Left ventricle myocardium superior (tissue), 1 donor: ENCODE data around the gene DHDDS. TPM values are rescaled to one million over a fixed set of nuclear protein-coding genes. Genes with fewer than 3 reads are reported as not detected.
A peak's percentile ranks its signal among the peaks of the same experiment; 100 is the strongest.
"Not testable (repeated sequence)": the region's sequence is repeated elsewhere in the genome, so short reads cannot be mapped to it uniquely, and the experiment has no call there.

ENCODE experiments used
- ATAC-seq: fragments of 200-7000 bp; cut with Tn5 transposase; one replicate; pipeline ENCODE4 v1.9.1; 2020; ENCODE audit warnings: mild to moderate bottlenecking, moderate library complexity
- DNase-seq: peaks from one replicate; pipeline ENCODE4 v3.0.0-alpha.2; 2020
- intact Hi-C: fragments of 100-400 bp; cut with micrococcal nuclease; formaldehyde crosslinking; loops from one replicate; pipeline ENCODE4 v1.11.0; 2022
- long read RNA-seq: library from polyadenylated mRNA; unstranded; transcript quantifications from one replicate; pipeline ENCODE4 v2.0.0, GENCODE V29; 2021
- total RNA-seq: library from RNA; stranded (reverse); fragmentation: NEBNext Ultra II Directional; extraction: Animal tissue kit (Norgen Biotek cat#: 25700); gene quantifications from one replicate; pipeline ENCODE4 v1.2.1, GENCODE V29; 2021
- donor health status: DM: no; HTN: yes; CAD: no; lungs with severe emphysema.

The DHDDS gene, protein sequence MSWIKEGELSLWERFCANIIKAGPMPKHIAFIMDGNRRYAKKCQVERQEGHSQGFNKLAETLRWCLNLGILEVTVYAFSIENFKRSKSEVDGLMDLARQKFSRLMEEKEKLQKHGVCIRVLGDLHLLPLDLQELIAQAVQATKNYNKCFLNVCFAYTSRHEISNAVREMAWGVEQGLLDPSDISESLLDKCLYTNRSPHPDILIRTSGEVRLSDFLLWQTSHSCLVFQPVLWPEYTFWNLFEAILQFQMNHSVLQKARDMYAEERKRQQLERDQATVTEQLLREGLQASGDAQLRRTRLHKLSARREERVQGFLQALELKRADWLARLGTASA
- total RNA-seq = 29.3 TPM
- long read RNA-seq, partial matches to known transcripts = 1 of 10 reads
- long read RNA-seq, other reads (novel, unspliced or antisense) = 8 of 10 reads

DNA sequence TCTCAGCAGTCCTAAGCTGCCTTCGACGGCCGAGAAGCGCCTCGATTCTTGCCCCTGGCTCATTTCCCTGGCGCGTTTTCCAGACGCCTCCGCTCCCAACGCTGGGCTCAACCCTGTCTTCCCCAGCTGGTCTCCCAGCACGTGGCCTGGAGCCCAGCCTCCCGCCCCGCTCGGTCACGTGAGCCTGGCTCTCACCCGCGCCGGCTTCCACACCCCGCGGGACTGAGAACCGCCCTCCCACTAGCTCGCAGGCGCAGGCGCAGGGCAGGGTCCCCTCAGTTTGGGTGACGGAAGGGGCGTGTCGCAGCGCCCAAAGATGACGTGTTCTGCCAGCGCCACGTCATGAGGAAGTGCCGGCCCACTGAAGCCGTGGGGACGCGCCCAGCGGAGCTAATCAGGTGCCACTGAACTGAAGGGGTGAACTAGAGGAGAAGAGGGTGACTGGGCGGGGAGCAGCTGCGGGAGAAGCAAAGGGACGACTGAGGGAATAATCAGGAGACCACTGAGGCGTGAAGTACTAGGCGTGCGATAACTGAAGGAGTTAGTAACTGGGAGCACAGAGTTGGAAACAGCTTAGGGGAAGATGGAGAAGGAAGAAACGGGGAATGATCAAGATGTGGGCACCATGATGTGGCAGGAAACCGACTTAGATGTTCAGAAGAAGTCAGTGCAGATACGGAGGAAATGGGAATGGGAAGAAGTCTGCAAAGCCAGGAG, at the start of gene DHDDS:
Gene DHDDS (plus strand): TSS at position 343 of the 717 bp plus-strand sequence. CDS start 625 bp downstream, outside the sequence.
- peak; percentile 99 for ATAC-seq
- intact Hi-C loops = no loop called here
- DNase-seq = peak; percentile 99

DNA sequence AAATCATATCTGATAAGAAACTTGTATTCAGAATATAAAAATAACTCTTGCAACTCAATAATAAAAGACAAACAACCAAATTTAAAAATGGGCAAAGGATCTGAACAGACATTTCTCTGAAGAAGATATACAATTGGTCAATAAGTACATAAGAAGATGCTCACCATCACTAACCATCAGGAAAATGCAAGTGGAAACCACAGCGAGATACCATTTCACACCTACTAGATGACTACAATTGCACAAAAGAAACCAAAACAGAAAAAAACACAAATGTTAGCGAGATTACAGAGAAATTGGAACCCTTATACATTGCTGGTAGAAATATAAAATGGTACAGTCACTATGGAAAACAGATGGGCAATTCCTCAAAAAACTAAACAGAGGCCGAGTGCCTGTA, 48.0 kb upstream of the DHDDS start:
- intact Hi-C loops = no loop called here
- ATAC-seq = no peak
- DNase-seq = no peak

DNA sequence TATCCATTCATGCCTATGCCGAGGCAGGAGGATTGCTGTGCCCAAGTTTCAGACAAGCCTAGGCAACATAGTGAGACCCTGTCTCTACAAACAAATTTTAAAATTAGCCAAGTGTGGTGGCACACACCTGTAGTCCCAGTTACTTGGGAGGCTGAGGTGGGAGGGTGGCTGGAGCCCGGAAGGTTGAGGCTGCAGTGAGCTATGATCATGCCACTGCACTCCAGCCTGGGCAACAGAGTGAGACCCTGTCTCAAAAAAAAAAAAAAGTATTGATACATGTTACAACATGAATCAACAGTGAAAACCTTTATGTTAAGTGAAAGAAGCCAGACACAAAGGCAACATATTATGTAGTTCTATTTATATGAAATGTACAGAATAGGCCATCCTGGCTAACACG, 47.1 kb upstream of the DHDDS start:
- ATAC-seq, DNase-seq, intact Hi-C loops: not testable (repeated sequence)

DNA sequence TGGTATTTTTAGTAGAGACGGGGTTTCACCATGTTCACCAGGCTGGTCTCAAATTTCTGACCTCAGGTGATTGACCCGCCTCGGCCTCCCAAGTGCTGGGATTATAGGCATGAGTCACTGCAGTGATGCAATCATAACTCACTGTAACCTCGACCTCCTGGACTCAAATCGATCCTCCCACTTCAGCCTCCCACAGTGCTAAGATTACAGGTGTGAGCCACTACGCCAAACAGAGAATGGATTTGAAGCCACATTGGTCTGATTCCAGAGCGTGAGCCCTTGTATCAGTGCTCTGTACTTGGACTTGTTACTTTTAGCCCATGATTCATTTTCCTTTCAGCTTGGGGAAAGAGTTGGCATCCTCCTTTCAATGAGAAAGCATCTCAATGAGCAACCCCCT, 44.7 kb upstream of the DHDDS start:
- DNase-seq (no peak), ATAC-seq (no peak)
- intact Hi-C loops = no loop called here

DNA sequence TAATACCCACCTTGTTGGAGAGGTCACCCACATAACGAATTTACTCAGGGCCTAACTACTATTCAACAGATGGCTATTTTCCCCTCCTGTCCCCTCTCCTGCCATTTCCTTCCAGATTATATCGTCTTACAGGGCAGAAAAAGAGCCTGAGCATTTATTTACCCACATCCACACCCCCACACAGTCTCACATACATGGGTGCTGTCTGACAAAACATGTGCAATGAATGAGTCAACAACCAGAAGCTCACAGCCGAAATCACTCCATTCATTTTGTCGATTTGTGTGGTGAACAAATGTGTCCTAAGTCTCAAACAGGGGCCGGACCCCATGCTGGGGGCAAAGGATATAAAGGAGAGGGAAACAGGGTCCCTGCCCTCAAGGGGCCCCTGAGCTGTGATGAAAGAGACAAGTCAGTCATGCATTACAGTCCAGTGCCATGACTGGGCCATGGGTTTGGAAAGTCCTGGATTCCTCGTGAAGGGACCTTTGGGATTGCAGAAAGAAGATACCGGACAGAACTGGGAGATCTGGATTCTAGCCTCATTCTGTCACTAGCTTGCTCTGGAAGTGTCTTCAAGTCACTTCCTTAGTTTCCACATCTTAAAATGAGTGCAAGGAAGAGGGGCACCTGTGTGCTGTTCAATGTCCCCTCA, 43.2 kb upstream of the DHDDS start:
- intact Hi-C loops = no loop called here

DNA sequence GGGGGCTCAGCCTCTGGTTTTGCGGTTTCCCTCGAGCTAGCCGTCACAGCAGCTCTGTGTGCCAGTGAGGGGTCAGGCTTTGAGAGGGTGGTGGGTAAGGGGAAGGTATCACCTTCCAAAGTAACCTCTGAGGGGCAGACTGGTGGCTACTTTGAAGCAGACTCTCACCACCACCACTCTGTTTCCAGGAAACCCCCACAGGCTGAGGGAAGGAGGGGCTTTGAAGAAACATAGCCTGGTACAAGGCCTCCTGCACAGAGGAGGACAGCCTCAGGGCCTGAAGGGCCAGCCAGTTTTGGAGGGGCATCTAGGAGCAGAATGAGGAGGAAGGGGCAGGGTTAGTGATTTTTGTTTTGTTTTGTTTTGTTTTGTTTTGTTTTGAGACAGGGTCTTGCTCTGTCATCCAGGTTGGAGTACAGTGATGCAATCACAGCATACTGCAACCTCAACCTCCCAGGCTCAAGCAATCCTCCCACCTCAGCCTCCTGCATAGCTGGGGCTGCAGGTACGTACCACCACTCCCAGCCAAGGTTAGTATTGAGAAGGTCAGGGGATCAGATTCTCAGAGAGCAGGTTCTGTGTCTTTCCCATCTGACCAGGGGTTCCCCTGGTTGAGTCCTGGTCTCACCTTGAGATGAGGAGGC, 42.4 kb upstream of the DHDDS start:
- DNase-seq (no peak), ATAC-seq (no peak)
- intact Hi-C loops = no loop called here

More for the DNA sequence above, 43.2 kb upstream of the DHDDS start:
- ATAC-seq (no peak), DNase-seq (no peak)

DNA sequence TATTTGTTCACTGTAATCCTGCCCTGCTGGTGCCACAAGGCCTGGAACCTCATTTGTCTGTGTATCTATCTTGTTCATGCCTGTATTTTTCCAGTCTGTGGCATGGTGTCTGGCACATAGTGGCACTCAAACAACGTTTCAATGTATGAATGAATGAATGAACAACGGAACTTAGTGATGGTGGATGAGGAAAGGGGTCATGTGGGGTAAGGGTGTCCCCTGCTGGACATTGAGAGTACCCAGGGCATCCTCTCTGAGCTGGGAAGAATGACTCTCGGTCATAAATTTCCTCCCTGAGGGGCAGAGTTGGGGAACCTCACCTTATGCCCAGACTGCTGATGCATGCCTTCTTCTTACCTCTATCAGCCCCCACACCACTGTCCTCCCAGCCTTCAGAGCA, 40.7 kb upstream of the DHDDS start:
- intact Hi-C loops = no loop called here
- no peak for ATAC-seq
- no peak for DNase-seq

DNA sequence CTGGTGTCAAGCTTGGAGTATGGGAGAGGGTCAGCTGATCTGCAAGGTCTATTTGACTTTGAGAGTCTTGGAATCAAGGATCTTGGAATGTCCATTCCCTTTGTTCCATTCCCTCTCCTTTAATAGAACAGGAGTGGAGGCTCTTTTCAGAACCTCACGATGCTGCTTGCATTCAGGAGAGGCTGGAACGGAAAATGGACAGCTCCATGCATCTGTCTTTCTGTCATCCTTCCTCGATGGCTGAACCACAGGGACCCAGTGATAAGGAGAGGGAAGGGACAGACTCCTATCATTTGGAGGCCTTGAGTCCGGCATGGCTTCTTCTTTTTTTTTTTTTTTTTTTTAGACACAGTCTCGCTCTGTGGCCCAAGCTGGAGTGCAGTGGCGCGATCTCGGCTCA, 36.4 kb upstream of the DHDDS start:
- no peak for DNase-seq
- intact Hi-C loops = no loop called here
- no peak for ATAC-seq

DNA sequence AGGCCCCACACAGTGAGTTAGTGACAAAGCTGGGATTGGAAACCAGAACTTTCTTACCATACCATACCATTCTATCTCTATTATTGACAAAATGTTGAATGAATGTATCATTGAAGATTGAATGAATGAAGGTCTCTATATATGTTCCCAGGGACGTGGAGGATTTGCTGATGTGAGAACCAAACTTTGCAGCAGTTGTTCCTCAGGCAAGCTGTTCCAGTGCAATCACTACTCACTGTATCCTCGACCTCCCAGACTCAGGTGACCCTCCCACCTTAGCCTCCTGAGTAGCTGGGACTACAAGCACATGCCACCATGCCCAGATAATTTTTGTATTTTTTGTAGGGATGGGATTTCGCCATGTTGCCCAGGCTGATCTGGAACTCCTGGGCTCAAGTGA, 33.1 kb upstream of the DHDDS start:
- DNase-seq (no peak), ATAC-seq (no peak)
- intact Hi-C loops = no loop called here

DNA sequence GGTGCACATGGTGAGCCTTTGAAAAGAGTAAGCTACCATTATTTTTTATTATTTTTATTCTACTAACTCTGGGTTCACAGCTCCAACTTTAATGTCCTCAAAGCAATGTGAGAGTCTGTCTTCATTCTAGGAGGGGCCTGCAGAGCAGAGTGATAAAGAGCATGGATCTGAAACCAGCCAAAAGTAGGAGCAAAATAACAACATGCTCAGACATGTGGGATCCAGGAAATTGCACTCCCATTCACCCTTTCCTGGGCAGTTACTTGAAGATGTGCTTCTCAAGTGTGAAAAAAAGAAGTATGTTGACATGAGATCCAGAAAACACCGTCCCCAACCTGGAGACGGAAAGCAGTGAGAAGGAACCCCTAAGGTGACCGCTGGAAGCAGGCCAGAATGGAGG, 30.2 kb upstream of the DHDDS start:
- ATAC-seq (no peak), DNase-seq (no peak)
- intact Hi-C loops = no loop called here

DNA sequence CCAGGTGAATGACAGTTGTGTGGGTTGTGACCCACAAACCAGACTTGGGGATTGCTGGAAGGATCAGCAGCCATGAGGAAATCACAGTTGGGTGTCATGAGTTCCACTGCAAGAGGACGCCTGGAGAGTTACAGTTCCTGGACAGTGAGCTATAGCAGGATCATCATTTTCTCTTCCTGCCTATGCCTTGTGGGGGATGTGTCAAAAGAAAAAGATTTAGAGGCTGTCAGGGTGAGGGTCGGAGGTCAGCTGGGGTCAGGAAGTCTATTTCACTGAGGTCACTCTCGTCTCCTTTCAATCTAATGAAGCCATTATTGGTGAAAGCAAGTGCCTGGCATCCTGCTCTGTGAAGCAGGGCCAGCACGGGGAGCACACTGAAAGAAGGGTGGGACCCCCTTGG, 28.5 kb upstream of the DHDDS start:
- DNase-seq = no peak
- ATAC-seq = no peak
- intact Hi-C loops = no loop called here

DNA sequence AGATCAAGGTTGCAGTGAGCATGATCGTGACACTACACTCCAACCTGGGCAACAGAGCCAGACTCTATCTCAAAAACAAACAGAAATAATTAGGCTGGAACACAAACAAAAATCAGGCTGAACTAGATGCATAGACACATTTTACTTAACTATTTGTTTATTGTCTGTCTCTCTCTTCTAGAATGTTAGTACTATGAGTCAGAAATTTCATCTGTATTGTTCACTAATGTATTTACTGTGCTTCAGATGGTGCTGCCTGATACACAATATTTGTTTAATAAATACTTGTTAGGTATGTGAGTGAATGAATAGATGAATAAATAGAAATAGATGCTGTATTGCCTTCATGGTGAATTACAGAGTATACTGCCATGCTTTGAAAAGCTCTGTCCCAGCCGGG, 27.5 kb upstream of the DHDDS start:
- ATAC-seq = no peak
- no peak for DNase-seq
- intact Hi-C loops = no loop called here

DNA sequence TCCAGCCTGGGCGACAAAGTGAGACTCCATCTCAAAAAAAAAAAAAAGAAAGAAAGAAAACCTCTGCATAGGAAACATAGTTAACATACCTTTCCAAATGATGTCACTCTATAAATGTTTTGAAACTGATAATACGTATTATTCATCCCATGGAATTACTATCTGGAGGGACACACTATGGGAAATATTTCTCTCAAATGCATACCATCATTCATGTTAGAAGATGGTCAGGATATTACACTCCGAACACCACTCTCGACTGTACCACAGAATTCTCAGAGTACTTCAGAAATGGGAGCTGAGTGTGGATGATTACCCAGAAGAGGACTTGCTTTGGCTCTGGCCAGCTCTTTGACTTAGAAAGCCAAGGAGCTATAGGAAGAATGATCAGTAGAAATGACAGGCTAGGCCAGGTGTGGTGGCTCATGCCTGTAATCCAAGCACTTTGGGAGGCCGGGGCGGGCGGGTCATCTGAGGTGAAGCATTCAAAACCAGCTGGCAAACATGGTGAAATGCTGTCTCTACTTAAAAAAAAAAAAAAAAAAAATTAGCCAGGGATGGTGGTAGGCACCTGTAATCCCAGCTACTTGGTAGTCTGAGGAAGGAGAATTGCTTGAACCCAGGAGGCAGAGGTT, 26.7 kb upstream of the DHDDS start:
- DNase-seq (no peak), ATAC-seq (no peak)
- intact Hi-C loops = no loop called here

DNA sequence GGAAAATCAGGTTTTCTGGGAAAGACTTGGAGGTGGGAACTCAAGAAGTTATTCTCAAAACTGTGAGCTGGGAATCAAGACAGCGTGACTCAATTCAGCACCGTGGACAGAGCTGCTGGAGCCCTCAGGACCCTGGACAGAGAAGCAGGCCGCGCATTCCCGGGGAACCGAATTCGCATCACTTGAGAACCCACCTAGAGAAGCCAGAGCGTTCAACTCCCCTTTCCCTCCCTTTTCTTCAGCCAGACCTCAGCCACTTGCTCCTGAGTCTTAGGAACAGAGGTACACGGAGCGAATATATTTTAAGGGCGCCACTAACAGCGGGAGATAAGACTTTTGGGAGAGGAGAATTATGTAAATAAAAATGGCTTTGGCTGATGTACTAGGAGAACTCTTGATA, 23.5 kb upstream of the DHDDS start:
- intact Hi-C loops = no loop called here
- DNase-seq = peak; percentile 78
- peak; percentile 84 for ATAC-seq

DNA sequence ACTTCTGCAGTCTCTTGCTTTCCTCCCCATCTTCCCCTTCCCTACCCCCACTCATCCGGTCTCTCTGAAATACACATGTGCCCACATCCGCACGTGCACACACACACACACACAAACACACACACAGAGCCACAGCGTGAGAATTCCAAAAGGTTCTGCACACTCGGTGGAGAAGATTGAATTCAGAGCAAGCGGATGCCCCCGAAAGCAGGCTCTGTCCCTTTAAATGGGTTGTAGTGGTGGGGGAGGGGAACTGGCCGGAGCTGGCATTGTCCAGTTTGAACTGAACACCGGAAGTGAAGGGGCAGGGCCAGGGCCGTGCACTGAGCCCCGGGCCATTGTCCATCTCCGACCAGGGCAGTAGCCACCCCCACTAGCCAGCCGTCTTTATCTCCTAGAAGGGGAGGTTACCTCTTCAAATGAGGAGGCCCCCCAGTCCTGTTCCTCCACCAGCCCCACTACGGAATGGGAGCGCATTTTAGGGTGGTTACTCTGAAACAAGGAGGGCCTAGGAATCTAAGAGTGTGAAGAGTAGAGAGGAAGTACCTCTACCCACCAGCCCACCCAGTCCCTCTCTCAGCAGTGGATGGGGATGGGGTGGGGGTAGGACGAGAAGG, 22.8 kb upstream of the DHDDS start:
- intact Hi-C loops = no loop called here
- DNase-seq (no peak), ATAC-seq (no peak)

DNA sequence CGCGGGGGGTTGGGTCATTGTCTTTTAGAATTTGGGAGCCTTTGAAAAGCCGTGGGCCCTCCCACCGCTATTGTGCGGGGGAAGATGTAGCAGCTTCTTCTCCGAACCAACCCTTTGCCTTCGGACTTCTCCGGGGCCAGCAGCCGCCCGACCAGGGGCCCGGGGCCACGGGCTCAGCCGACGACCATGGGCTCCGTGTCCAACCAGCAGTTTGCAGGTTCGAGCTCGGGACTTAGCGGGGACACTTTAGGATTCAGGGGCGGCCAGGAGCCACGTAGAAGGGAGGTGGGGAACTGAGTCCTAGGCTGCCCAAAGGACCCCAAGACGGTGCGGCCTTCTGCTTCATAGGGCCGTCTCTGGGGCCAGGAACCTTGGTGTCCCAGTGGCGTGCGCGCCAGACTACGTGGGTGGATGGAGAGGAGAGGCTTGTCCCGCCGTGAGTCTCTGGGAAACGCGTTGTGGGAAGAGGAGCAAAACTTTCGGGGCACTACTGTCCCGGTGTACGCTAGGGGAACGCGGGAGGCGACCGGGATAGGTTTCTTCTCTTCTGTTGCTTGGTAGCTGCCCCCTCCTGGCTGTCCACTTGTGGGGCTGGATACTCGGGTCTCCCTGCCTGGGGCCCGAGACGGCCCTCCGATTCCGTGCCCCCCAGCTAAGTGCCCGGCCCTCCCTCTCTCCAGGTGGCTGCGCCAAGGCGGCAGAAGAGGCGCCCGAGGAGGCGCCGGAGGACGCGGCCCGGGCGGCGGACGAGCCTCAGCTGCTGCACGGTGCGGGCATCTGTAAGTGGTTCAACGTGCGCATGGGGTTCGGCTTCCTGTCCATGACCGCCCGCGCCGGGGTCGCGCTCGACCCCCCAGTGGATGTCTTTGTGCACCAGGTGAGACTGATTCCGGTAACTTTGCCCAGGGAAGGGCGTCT, 21.2 kb upstream of the DHDDS start, which contains the start of gene LIN28A:
Gene LIN28A (plus strand): TSS at position 112 of the 918 bp plus-strand sequence. CDS start 75 bp downstream, at position 187.
- no peak for ATAC-seq
- intact Hi-C loops = no loop called here

DNA sequence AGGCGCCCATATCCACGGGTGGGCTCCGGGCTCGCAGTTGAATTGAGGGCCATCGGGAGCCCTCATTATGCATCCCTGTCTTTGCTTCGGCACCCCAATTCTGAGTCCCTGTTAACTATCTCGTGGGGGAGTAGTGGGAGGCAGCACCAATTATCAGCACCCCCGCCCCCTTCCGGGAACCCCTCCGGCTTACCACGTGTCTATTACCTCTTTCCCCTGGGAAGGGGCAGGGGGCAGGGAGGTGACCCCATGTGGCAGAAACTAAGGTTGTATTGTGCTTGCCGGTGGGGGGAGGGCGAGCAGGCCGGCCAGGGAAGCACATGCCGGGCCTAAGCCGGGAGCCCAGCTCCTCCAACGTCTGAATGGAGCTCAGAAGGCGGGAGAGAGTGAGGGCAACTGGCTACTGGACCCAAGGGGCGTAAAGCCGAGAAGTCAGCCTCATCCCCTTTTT, 20.5 kb upstream of the DHDDS start:
- DNase-seq = no peak
- intact Hi-C loops = no loop called here
- no peak for ATAC-seq

More for the DNA sequence above, 21.2 kb upstream of the DHDDS start, which contains the start of gene LIN28A:
- DNase-seq = no peak
